H1 (cell line): ENCODE data around the gene SLC13A3. TPM values are rescaled to one million over a fixed set of nuclear protein-coding genes. Genes with fewer than 3 reads are reported as not detected.

ENCODE experiments used
- CHD1 ChIP-seq: IDR thresholded peaks from 2 replicates; pipeline ENCODE4 v1.6.1; 2012; ENCODE audit warnings: low read depth, low read length, improper control_type of control experiment
- JUND ChIP-seq: IDR thresholded peaks from 2 replicates; pipeline ENCODE4 v1.6.1; 2011; ENCODE audit warnings: mild to moderate bottlenecking, improper control_type of control experiment, low read length
- RXRA ChIP-seq: IDR thresholded peaks from 2 replicates; pipeline ENCODE4 v1.6.1; 2011; ENCODE audit warnings: low read depth, mild to moderate bottlenecking, low read length, moderate library complexity; ENCODE audit not compliant: insufficient read depth
- SIX5 ChIP-seq: IDR thresholded peaks from 2 replicates; pipeline ENCODE4 v1.6.1; 2011; ENCODE audit warnings: mild to moderate bottlenecking, low read depth, low read length
- SRF ChIP-seq: IDR thresholded peaks from 2 replicates; pipeline ENCODE4 v1.6.1; 2011; ENCODE audit warnings: mild to moderate bottlenecking, low read depth, low read length, moderate library complexity
- polyA plus RNA-seq, 7 experiments: library from polyadenylated mRNA; depleted of rRNA in 3 of 7; stranded (reverse) in 5 of 7; unstranded in 2 of 7; fragments of >200 nt in 5 of 7; fragments of 200-250 nt in 2 of 7; gene quantifications; 1 replicate in 5 of 7; 2 replicates in 1 of 7; 4 replicates in 1 of 7; pipeline versions ENCODE4 v1.2.1 to v1.2.3, GENCODE V29; 2011 to 2013; ENCODE audit warnings: missing spikeins in 2 of 7, mixed read lengths in 2 of 7
- total RNA-seq: library from RNA; stranded (reverse); fragmentation: NEBNext Ultra II Directional; extraction: Animal tissue kit (Norgen Biotek cat#: 25700); gene quantifications from 2 replicates; pipeline ENCODE4 v1.2.1, GENCODE V29; 2021
- TF ChIP-seq, protein P1 (sequence below): fragments of 300-600 bp; sonication (generic); IDR thresholded peaks from 2 replicates; pipeline ENCODE4 v1.7.1; 2012; ENCODE audit warnings: low read length, moderate library complexity, mild to moderate bottlenecking, inconsistent platforms; ENCODE audit not compliant: insufficient replicate concordance

Gene SLC13A3
- total and polyA plus RNA-seq, 2 of the 8 experiments (the other 6 are each of a cell fraction or from before 2014, with no cell fraction given) = 9.4 to 12.6 TPM

DNA sequence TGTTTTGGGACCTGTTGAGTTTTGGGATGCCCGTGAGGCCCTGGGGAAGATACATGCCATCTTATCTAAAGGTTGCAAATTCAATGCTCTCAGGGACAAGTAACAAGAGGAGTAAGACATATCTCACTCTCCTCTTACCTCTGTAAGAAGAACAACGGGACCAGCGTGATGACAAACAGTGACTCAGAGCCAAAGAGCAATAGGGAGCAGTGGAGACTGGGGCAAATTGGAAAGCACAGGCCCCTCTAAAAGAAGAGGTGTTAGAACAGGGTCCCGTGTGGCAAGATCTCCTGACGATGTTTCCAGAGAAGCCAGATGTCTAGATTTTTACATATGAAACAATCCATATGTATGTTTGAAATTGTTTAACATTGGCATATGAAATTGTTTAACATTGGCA lies 26.3 kb upstream of the SLC13A3 start (continued):
- TF ChIP-seq, protein P1, sequence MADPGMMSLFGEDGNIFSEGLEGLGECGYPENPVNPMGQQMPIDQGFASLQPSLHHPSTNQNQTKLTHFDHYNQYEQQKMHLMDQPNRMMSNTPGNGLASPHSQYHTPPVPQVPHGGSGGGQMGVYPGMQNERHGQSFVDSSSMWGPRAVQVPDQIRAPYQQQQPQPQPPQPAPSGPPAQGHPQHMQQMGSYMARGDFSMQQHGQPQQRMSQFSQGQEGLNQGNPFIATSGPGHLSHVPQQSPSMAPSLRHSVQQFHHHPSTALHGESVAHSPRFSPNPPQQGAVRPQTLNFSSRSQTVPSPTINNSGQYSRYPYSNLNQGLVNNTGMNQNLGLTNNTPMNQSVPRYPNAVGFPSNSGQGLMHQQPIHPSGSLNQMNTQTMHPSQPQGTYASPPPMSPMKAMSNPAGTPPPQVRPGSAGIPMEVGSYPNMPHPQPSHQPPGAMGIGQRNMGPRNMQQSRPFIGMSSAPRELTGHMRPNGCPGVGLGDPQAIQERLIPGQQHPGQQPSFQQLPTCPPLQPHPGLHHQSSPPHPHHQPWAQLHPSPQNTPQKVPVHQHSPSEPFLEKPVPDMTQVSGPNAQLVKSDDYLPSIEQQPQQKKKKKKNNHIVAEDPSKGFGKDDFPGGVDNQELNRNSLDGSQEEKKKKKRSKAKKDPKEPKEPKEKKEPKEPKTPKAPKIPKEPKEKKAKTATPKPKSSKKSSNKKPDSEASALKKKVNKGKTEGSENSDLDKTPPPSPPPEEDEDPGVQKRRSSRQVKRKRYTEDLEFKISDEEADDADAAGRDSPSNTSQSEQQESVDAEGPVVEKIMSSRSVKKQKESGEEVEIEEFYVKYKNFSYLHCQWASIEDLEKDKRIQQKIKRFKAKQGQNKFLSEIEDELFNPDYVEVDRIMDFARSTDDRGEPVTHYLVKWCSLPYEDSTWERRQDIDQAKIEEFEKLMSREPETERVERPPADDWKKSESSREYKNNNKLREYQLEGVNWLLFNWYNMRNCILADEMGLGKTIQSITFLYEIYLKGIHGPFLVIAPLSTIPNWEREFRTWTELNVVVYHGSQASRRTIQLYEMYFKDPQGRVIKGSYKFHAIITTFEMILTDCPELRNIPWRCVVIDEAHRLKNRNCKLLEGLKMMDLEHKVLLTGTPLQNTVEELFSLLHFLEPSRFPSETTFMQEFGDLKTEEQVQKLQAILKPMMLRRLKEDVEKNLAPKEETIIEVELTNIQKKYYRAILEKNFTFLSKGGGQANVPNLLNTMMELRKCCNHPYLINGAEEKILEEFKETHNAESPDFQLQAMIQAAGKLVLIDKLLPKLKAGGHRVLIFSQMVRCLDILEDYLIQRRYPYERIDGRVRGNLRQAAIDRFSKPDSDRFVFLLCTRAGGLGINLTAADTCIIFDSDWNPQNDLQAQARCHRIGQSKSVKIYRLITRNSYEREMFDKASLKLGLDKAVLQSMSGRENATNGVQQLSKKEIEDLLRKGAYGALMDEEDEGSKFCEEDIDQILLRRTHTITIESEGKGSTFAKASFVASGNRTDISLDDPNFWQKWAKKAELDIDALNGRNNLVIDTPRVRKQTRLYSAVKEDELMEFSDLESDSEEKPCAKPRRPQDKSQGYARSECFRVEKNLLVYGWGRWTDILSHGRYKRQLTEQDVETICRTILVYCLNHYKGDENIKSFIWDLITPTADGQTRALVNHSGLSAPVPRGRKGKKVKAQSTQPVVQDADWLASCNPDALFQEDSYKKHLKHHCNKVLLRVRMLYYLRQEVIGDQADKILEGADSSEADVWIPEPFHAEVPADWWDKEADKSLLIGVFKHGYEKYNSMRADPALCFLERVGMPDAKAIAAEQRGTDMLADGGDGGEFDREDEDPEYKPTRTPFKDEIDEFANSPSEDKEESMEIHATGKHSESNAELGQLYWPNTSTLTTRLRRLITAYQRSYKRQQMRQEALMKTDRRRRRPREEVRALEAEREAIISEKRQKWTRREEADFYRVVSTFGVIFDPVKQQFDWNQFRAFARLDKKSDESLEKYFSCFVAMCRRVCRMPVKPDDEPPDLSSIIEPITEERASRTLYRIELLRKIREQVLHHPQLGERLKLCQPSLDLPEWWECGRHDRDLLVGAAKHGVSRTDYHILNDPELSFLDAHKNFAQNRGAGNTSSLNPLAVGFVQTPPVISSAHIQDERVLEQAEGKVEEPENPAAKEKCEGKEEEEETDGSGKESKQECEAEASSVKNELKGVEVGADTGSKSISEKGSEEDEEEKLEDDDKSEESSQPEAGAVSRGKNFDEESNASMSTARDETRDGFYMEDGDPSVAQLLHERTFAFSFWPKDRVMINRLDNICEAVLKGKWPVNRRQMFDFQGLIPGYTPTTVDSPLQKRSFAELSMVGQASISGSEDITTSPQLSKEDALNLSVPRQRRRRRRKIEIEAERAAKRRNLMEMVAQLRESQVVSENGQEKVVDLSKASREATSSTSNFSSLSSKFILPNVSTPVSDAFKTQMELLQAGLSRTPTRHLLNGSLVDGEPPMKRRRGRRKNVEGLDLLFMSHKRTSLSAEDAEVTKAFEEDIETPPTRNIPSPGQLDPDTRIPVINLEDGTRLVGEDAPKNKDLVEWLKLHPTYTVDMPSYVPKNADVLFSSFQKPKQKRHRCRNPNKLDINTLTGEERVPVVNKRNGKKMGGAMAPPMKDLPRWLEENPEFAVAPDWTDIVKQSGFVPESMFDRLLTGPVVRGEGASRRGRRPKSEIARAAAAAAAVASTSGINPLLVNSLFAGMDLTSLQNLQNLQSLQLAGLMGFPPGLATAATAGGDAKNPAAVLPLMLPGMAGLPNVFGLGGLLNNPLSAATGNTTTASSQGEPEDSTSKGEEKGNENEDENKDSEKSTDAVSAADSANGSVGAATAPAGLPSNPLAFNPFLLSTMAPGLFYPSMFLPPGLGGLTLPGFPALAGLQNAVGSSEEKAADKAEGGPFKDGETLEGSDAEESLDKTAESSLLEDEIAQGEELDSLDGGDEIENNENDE = no peak
- TF ChIP-seq SRF = no peak
- TF ChIP-seq SIX5 = no peak
- TF ChIP-seq JUND = no peak
- no peak for TF ChIP-seq CHD1
- no peak for TF ChIP-seq RXRA
